Vagina (tissue), 2 donors: ENCODE results near the gene EFNB2. TPM values are rescaled to one million over a fixed set of nuclear protein-coding genes. Genes with fewer than 3 reads are reported as not detected.

Experiments
- DNase-seq, 2 donors: peaks; one replicate each; pipeline ENCODE4 v3.0.0-alpha.2; 2017; ENCODE audit errors: extremely low spot score in 2 of 2
- H3K27ac ChIP-seq: fragments of 200-600 bp; sonication (generic); one replicate; pipeline ENCODE4 v1.5.1; 2019
- H3K27me3 ChIP-seq: fragments of 200-600 bp; sonication (generic); one replicate; pipeline ENCODE4 v1.5.1; 2019
- H3K36me3 ChIP-seq, 2 donors: fragments of 200-600 bp; sonication (generic); one replicate each; pipeline ENCODE4 v1.5.1; 2017 to 2019
- H3K4me1 ChIP-seq: fragments of 200-600 bp; sonication (generic); one replicate; pipeline ENCODE4 v1.5.1; 2019
- H3K4me3 ChIP-seq, 2 donors: fragments of 200-600 bp; sonication (generic); 1 replicate in 1 of 2; 2 replicates in 1 of 2; pipeline ENCODE4 v1.5.1; 2016 to 2019
- H3K9me3 ChIP-seq: fragments of 200-600 bp; sonication (generic); one replicate; pipeline ENCODE4 v1.5.1; 2019
- POLR2A ChIP-seq, 2 donors: fragments of 450-650 bp; IDR thresholded peaks; one replicate each; pipeline ENCODE4 v1.6.1; 2017; ENCODE audit warnings: antibody characterized with exemption in 2 of 2, mild to moderate bottlenecking in 2 of 2, moderate library complexity in 2 of 2
- POLR2AphosphoS5 ChIP-seq, 2 donors: sonication (generic); formaldehyde crosslinking; IDR thresholded peaks; one replicate each; pipeline ENCODE4 v1.9.0; 2017; ENCODE audit warnings: antibody characterized with exemption in 2 of 2, mild to moderate bottlenecking in 2 of 2, low read depth in 1 of 2; ENCODE audit not compliant: insufficient read depth in 1 of 2
- intact Hi-C: fragments of 100-400 bp; cut with DNase I; formaldehyde crosslinking; loops from one replicate; pipeline ENCODE4 v1.15.1; 2023
- total RNA-seq: library from RNA; depleted of rRNA; stranded (reverse); fragments of >200 nt; gene quantifications from one replicate; pipeline ENCODE4 v1.2.3, GENCODE V29; 2016
- TF ChIP-seq, protein P1 (sequence below), 3 experiments: fragments of 450-650 bp in 2 of 3; fragments of 200-600 bp in 1 of 3; sonication (generic) in 1 of 3; IDR thresholded peaks; one replicate each; pipeline ENCODE4 v1.5.1; 2017 to 2019; ENCODE audit warnings: antibody characterized with exemption in 3 of 3, mild to moderate bottlenecking in 2 of 3, moderate library complexity in 2 of 3

EFNB2 gene
- total RNA-seq, 1 donor from 2014 or later: 17.9 TPM

DNA sequence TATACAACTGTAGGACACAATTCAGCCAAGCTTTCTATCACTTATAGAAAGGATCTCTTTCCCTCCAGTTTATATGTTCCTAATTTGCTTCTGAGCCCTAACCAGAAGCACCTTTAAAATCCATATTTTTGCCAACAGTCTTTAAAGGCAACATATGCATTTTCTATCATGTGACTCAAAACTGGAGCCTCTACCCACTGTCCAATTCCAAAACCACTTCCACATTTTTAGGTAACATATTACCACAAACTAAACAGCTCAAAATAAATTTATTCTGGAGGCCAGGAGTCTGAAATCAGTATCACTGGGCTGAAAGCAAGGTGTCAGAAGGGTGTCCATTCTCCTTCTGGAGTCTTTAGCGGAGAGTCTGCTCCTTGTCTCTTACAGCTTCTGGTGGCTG is 15.9 kb upstream of the EFNB2 start:
- TF ChIP-seq POLR2AphosphoS5 (IDR thresholded peaks at IDR 0.05; ENCODE audit: insufficient read depth in 1 of 2, low read depth in 1 of 2): no peak
- Histone ChIP-seq H3K27me3 (no peaks in the 10 kb centered on the region), H3K36me3 (peaks cover 0 to 20% of the 10 kb centered on the region in 2 donors), H3K4me1 (peaks cover 32% of the 10 kb centered on the region), H3K9me3 (no peaks in the 10 kb centered on the region), H3K4me3 (no peak overlapping the region), H3K27ac (no peak overlapping the region)
- DNase-seq: no peak
- intact Hi-C loops: no loop called here

DNA sequence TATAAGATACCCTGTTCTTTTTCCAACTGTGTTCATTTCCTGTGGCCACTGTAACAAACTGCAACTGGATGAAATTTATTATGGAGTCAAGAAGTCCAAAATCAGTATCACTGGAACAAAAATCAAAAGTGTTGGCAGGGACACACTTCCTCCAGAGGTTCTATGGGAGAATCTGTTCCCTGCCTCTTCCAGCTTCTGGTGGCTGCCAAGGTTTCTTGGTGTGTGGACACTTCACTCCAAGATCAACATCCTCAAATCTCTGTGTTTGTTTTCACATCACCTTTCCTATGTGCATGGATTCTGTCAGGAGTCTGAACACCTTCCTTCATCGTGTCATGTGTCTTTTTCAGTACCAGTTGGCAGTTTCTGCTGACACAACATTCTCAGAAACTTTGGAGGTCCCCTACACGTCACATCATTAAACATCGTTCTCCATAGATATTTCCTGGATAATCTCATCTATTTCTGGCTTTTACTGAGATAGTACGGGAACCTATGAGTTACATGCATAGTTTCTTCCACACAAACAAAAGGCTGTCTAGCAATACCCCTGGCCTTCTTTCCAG is 15.2 kb upstream of the EFNB2 start:
- Histone ChIP-seq H3K27ac (no peak overlapping the region), H3K4me1 (peaks cover 30% of the 10 kb centered on the region), H3K36me3 (peaks cover 0 to 13% of the 10 kb centered on the region in 2 donors), H3K4me3 (no peak overlapping the region), H3K27me3 (no peaks in the 10 kb centered on the region), H3K9me3 (no peaks in the 10 kb centered on the region)
- DNase-seq: no peak
- intact Hi-C loops: no loop called here
- TF ChIP-seq POLR2AphosphoS5 (IDR thresholded peaks at IDR 0.05; ENCODE audit: insufficient read depth in 1 of 2, low read depth in 1 of 2) (no peak), POLR2A (IDR thresholded peaks at IDR 0.05) (no peak)
- TF ChIP-seq, protein P1, sequence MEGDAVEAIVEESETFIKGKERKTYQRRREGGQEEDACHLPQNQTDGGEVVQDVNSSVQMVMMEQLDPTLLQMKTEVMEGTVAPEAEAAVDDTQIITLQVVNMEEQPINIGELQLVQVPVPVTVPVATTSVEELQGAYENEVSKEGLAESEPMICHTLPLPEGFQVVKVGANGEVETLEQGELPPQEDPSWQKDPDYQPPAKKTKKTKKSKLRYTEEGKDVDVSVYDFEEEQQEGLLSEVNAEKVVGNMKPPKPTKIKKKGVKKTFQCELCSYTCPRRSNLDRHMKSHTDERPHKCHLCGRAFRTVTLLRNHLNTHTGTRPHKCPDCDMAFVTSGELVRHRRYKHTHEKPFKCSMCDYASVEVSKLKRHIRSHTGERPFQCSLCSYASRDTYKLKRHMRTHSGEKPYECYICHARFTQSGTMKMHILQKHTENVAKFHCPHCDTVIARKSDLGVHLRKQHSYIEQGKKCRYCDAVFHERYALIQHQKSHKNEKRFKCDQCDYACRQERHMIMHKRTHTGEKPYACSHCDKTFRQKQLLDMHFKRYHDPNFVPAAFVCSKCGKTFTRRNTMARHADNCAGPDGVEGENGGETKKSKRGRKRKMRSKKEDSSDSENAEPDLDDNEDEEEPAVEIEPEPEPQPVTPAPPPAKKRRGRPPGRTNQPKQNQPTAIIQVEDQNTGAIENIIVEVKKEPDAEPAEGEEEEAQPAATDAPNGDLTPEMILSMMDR (IDR thresholded peaks at IDR 0.05): no peak

DNA sequence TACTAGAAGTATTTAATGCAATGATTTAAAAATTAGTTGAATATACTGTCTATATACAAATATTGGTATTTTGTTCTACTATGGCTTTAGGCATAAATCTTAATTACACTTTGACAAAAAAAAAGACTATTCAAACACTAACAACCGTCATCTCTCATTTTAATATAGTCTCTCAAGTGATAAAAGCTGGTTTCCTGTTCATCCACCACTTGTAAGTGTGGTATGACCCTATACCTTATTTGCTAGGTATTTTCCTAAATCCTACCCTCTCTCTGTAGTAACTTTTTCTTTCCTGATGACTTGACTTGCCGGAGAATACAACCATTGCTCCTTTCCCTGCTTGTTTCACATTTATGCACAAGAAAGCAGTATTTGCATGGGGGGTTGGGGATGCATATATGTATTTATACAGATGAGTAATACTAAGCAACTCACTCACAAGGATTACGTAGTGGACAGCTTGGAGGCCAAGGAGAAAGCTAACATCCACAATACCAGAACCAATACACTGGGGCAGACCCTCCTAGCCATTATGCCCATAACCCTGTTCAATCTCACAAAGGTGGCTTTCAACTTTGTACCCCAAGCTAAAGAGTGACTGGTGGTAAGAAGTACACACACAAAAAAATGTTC is 12.7 kb upstream of the EFNB2 start:
- TF ChIP-seq POLR2AphosphoS5 (IDR thresholded peaks at IDR 0.05; ENCODE audit: insufficient read depth in 1 of 2, low read depth in 1 of 2): no peak
- TF ChIP-seq POLR2A (IDR thresholded peaks at IDR 0.05): no peak
- TF ChIP-seq, protein P1 (IDR thresholded peaks at IDR 0.05): no peak
- Histone ChIP-seq H3K27ac (no peak overlapping the region), H3K9me3 (no peaks in the 10 kb centered on the region), H3K36me3 (peaks cover 0 to 15% of the 10 kb centered on the region in 2 donors), H3K4me1 (peaks cover 22% of the 10 kb centered on the region), H3K27me3 (no peaks in the 10 kb centered on the region), H3K4me3 (no peak overlapping the region)
- no peak for DNase-seq
- intact Hi-C loops: no loop called here

DNA sequence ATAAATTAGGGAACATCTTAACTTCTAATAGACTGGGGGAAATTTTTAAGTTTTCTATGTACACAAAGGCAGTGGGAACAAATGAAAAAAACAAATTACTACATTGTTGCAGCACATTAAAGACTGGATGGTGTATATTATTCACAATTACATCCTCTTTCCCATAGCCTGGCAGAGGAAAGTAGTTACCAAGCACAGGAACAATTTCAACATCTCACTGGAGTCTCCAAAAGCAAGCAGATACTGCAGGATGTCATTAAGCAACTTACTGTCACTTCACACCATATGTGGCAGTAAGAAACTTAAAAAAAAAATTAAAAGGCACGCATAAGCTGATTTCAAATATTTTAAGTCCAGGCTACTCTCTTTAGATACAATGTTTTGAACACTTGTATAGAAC is 6.4 kb upstream of the EFNB2 start:
- peaks cover 0 to 37% of the 10 kb centered on the region in 2 donors for H3K36me3 ChIP-seq
- TF ChIP-seq POLR2A (IDR thresholded peaks at IDR 0.05) (no peak), POLR2AphosphoS5 (IDR thresholded peaks at IDR 0.05; ENCODE audit: insufficient read depth in 1 of 2, low read depth in 1 of 2) (no peak)
- TF ChIP-seq, protein P1 (IDR thresholded peaks at IDR 0.05): no peak
- no peaks in the 10 kb centered on the region for H3K9me3 ChIP-seq
- no peak overlapping the region for H3K4me3 ChIP-seq
- intact Hi-C loops: no loop called here
- no peak overlapping the region for H3K27ac ChIP-seq
- no peak for DNase-seq
- no peaks in the 10 kb centered on the region for H3K4me1 ChIP-seq
- H3K27me3 ChIP-seq: no peaks in the 10 kb centered on the region

DNA sequence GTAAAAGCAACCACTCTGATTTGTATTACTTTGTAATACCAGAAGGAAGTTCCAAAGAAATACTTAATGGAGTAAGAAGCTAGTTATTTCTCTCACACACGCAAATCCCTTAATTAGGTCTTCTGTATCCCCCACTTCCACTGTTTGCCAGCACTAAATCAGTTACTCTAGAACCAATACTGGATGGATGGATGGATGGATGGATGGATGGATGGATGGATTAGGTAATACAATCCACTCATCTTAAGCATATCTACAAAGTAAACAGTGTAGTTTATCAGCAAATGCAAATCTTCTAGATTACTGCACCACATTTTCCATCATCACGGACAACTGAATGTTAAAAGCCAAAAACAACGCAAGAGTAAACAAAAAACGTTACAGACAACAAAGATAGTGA is 5.2 kb upstream of the EFNB2 start:
- intact Hi-C loops: no loop called here
- TF ChIP-seq, protein P1 (IDR thresholded peaks at IDR 0.05): no peak
- TF ChIP-seq POLR2A (IDR thresholded peaks at IDR 0.05) (no peak), POLR2AphosphoS5 (IDR thresholded peaks at IDR 0.05; ENCODE audit: insufficient read depth in 1 of 2, low read depth in 1 of 2) (no peak)
- Histone ChIP-seq H3K4me1 (no peaks in the 10 kb centered on the region), H3K9me3 (no peaks in the 10 kb centered on the region), H3K4me3 (no peak overlapping the region), H3K36me3 (peaks cover 0 to 37% of the 10 kb centered on the region in 2 donors), H3K27ac (no peak overlapping the region), H3K27me3 (no peaks in the 10 kb centered on the region)
- no peak for DNase-seq
